PC-3 (cell line): Measurements from ENCODE around the gene BCR.

Experiments
- CTCF ChIP-seq: fragments of 300-600 bp; sonication (generic); conservative IDR thresholded peaks from 2 replicates; pipeline ENCODE4 v1.5.1; 2017; ENCODE audit warnings: antibody characterized with exemption, low read depth, mild to moderate bottlenecking, low read length
- EZH2 ChIP-seq: fragments of 300-600 bp; sonication (generic); IDR thresholded peaks from one replicate; pipeline ENCODE4 v1.6.1; 2017; ENCODE audit warnings: antibody characterized with exemption, mild to moderate bottlenecking, low read length; ENCODE audit not compliant: unreplicated experiment
- EZH2phosphoT487 ChIP-seq: fragments of 300-600 bp; sonication (generic); IDR thresholded peaks from 2 replicates; pipeline ENCODE4 v1.6.1; 2018; ENCODE audit warnings: mild to moderate bottlenecking, antibody characterized with exemption, low read length, borderline replicate concordance

- no peak for TF ChIP-seq CTCF
- TF ChIP-seq EZH2, result no peak
- no peak for TF ChIP-seq EZH2phosphoT487
Observed at GRCh38 chr22:23259916-23260644, 79.8 kb downstream of the BCR start.
